Heart right ventricle (tissue), 16 donors: Measurements from ENCODE around the gene WAC. TPM values are rescaled to one million over a fixed set of nuclear protein-coding genes. Genes with fewer than 3 reads are reported as not detected.

Source experiments
- ATAC-seq, 8 donors: fragments of 200-7000 bp; cut with Tn5 transposase; one replicate each; pipeline ENCODE4 v1.9.1; 2020; ENCODE audit warnings: mild to moderate bottlenecking in 8 of 8, moderate library complexity in 8 of 8, moderate number of reproducible peaks in 1 of 8
- DNase-seq, 2 donors: peaks; one replicate each; pipeline ENCODE4 v3.0.0-alpha.2; 2020
- H3K27ac ChIP-seq, 10 donors: fragments of 200-600 bp; sonication (generic) in 2 of 10; one replicate each; pipeline versions ENCODE4 v1.5.0 to v1.8.0; 2020 to 2022; ENCODE audit warnings: mild to moderate bottlenecking in 3 of 10
- H3K27me3 ChIP-seq, 7 donors: fragments of 200-600 bp; one replicate each; pipeline ENCODE4 v1.8.0; 2021 to 2022; ENCODE audit warnings: mild to moderate bottlenecking in 2 of 7
- H3K36me3 ChIP-seq, 9 donors: fragments of 200-600 bp; sonication (generic) in 1 of 9; one replicate each; pipeline versions ENCODE4 v1.5.0 to v1.8.0; 2020 to 2022; ENCODE audit warnings: mild to moderate bottlenecking in 2 of 9
- H3K4me1 ChIP-seq, 9 donors: fragments of 200-600 bp; sonication (generic) in 1 of 9; one replicate each; pipeline versions ENCODE4 v1.5.0 to v1.8.0; 2020 to 2022; ENCODE audit warnings: mild to moderate bottlenecking in 4 of 9
- H3K4me3 ChIP-seq, 10 donors: fragments of 200-600 bp; sonication (generic) in 2 of 10; one replicate each; pipeline versions ENCODE4 v1.5.0 to v1.8.0; 2020 to 2022; ENCODE audit warnings: mild to moderate bottlenecking in 7 of 10, moderate library complexity in 2 of 10
- H3K9me3 ChIP-seq, 11 donors: fragments of 200-600 bp in 10 of 11; sonication (generic) in 2 of 11; one replicate each; pipeline versions ENCODE4 v1.5.0 to v1.8.0; 2013 to 2022; ENCODE audit warnings: mild to moderate bottlenecking in 2 of 11, control low read depth in 1 of 11, moderate library complexity in 1 of 11
- CTCF ChIP-seq, 9 donors: fragments of 200-600 bp; sonication (generic) in 2 of 9; IDR thresholded peaks; one replicate each; pipeline versions ENCODE4 v1.5.0 to v1.8.0; 2021 to 2022; ENCODE audit warnings: antibody characterized with exemption in 9 of 9, mild to moderate bottlenecking in 5 of 9, moderate library complexity in 1 of 9
- WGBS, 2 donors: extraction: QIAGEN DNeasy Blood & Tissue Kit; methylation state at CpG; one replicate each; pipeline ENCODE4 v1.1.7; 2013; ENCODE audit warnings: inconsistent platforms in 1 of 2; 5-methylcytosine and 5-hydroxymethylcytosine counted together
- intact Hi-C, 10 donors: fragments of 100-400 bp; cut with DNase I; formaldehyde crosslinking; loops; one replicate each; pipeline versions ENCODE4 v1.11.1 to v1.14.2; 2022
- polyA plus RNA-seq, 2 donors: library from polyadenylated mRNA; stranded (reverse); fragments of 200-250 nt; gene quantifications; one replicate each; pipeline ENCODE4 v1.2.3, GENCODE V29; 2013
- total RNA-seq, 10 donors: library from RNA; stranded (reverse); fragmentation: NEBNext Ultra II Directional in 3 of 10; extraction: Animal tissue kit (Norgen Biotek cat#: 25700) in 3 of 10; gene quantifications; one replicate each; pipeline versions ENCODE4 v1.2.1 to v1.2.4, GENCODE V29; 2021 to 2023
- donor health status: Arrhythmogenic right ventricular cardiomyopathy.
- donor health status: ischemic (EF 13 %, LVEDD 7.1; RV severe dilation, severe dysfunction).
- donor health status: healthy with polysubstance abuse.
- donor health status: DM: no; HTN: yes; CAD: no.
- donor health status: DM: no; HTN: no; CAD: no.
- donor health status: ischemic (EF 25% LVEDD 6.9; RV normal size, moderate dysfunction).
- donor health status: ischemic (EF 25% LVEDD 5.7; RV mildly dilated, moderate dysfunction).
- donor health status: healthy.
- donor health status: DM: yes; HTN: yes; CAD: no.
- donor health status: Ischemic cardiomyopathy.
- donor health status: ischemic (EF 35%, LVEDD 5.7; RV mildly dilated, moderate dysfunction).
- donor health status: nonischemic (EF 11% LVEDD 7.7; RV severe dilation, severe dysfunction).
- donor health status: DM: yes; HTN: yes; CAD: no.
- donor health status: PGD.
- donor health status: ischemic (EF 29% LVEDD 5.4; RV normal size, mild dysfunction).
- donor health status: nonischemic (EF 23%, LVEDD 6.1; RV moderate dilation, normal function).

Gene WAC
- total and polyA plus RNA-seq, 12 donors = 17.4 to 134 (median 93.9) TPM

DNA sequence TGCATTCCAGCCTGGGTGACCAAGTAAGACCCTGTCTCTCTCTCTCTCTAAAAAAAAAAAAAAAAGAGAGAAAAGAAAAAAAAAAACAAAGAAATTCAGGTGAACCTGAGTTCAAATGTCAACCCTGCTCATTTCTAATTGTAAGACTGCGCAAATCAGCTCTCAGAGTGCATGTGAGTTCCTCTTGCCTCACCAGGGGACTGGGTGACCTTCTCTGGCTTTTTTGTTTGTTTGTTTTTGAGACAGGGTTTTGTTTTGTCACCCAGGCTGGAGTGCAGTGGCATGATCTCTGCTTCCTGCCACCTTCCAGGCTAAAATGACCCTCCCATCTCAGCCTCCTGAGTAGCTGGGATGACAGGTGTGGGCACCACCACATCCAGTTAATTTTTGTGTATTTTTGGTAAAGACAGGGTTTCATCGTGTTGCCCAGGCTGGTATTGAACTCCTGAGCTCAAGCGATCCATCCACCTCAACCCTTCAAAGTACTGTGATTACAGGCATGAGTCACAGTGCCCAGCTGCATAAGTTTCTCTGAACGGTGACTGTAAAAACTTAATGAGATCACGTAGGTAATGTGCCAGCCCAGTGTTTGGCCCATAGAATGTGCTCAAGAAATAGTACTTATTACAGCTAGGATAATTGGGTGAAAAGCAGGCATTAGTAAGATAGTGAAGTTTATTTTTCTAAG, 99.1 kb downstream of the WAC start:
- Histone ChIP-seq H3K4me3 (no peak overlapping the region), H3K36me3 (no peaks in the 10 kb centered on the region), H3K9me3 (no peaks in the 10 kb centered on the region), H3K4me1 (peaks cover 0 to 9% (median 0%) of the 10 kb centered on the region in 9 donors), H3K27ac (no peak overlapping the region), H3K27me3 (peaks cover 0 to 19% (median 0%) of the 10 kb centered on the region in 7 donors)
- DNase-seq (no peak), ATAC-seq (no peak)
- no peak for TF ChIP-seq CTCF (IDR thresholded peaks at IDR 0.05)
- 84 to 86% methylated on average over 5 of the region's 5 CpGs for WGBS, 2 donors
- intact Hi-C loops = no loop called here

GRCh38 chr10:28632584-28632945, 99.6 kb downstream of the WAC start:
- intact Hi-C loops = no loop called here
- DNase-seq (no peak), ATAC-seq (no peak)
- no peak overlapping the region for H3K27ac ChIP-seq
- H3K9me3 ChIP-seq = peaks cover 0 to under 1% (median 0%) of the 10 kb centered on the region in 11 donors
- peaks cover 0 to 9% (median 0%) of the 10 kb centered on the region in 9 donors for H3K4me1 ChIP-seq
- H3K27me3 ChIP-seq = peaks cover 0 to 19% (median 0%) of the 10 kb centered on the region in 7 donors
- no peak overlapping the region for H3K4me3 ChIP-seq
- WGBS, 2 donors = 74 to 80% methylated on average over 1 of the region's 1 CpG
- H3K36me3 ChIP-seq = no peaks in the 10 kb centered on the region
- TF ChIP-seq CTCF (IDR thresholded peaks at IDR 0.05) = no peak

- ATAC-seq = no peak
- 76 to 82% methylated on average over 6 of the region's 6 CpGs for WGBS, 2 donors
- H3K4me3 ChIP-seq = no peak overlapping the region
- no peak overlapping the region for H3K27ac ChIP-seq
- H3K27me3 ChIP-seq = peaks cover 0 to 19% (median 0%) of the 10 kb centered on the region in 7 donors
- intact Hi-C loops = no loop called here
- no peak for TF ChIP-seq CTCF (IDR thresholded peaks at IDR 0.05)
- H3K9me3 ChIP-seq = peaks cover 0 to 11% (median 0%) of the 10 kb centered on the region in 11 donors
- H3K4me1 ChIP-seq = no peaks in the 10 kb centered on the region
- DNase-seq = no peak
- no peaks in the 10 kb centered on the region for H3K36me3 ChIP-seq
Observed at GRCh38 chr10:28633750-28634149, 100.8 kb downstream of the WAC start.

GRCh38 chr10:28637346-28637745, 104.4 kb downstream of the WAC start:
- no peaks in the 10 kb centered on the region for H3K36me3 ChIP-seq
- TF ChIP-seq CTCF (IDR thresholded peaks at IDR 0.05) = no peak
- H3K27ac ChIP-seq = no peak overlapping the region
- H3K4me3 ChIP-seq = no peak overlapping the region
- H3K27me3 ChIP-seq = no peaks in the 10 kb centered on the region
- H3K9me3 ChIP-seq = peaks cover 0 to 17% (median 0%) of the 10 kb centered on the region in 11 donors
- ATAC-seq = no peak
- intact Hi-C loops = no loop called here
- no peak for DNase-seq
- WGBS, 2 donors = 81 to 83% methylated on average over 5 of the region's 5 CpGs
- H3K4me1 ChIP-seq = no peaks in the 10 kb centered on the region
